K562 (cell line): ENCODE results near the gene ARF1. TPM values are rescaled to one million over a fixed set of nuclear protein-coding genes. Genes with fewer than 3 reads are reported as not detected.

Experiments used
- E2F6 ChIP-seq, 2 experiments: IDR thresholded peaks; 2 replicates each; pipeline ENCODE4 v1.6.1; 2011; ENCODE audit warnings: borderline replicate concordance in 1 of 2, control low read depth in 1 of 2, low read depth in 1 of 2, low read length in 1 of 2, mild to moderate bottlenecking in 1 of 2, mixed read lengths in 1 of 2, moderate library complexity in 1 of 2; ENCODE audit not compliant: insufficient read depth in 1 of 2, insufficient read length in 1 of 2, poor library complexity in 1 of 2, severe bottlenecking in 1 of 2; ENCODE audit errors: extremely low read depth in 1 of 2
- GTF2E2 ChIP-seq: fragments of 200-800 bp; sonication (Bioruptor generic); IDR thresholded peaks from 2 replicates; pipeline ENCODE4 v1.6.1; 2016; ENCODE audit warnings: missing genetic modification characterization, missing compliant biosample characterization
- HNRNPL ChIP-seq: fragments of 200-400 bp; formaldehyde crosslinking; IDR thresholded peaks from 2 replicates; pipeline ENCODE4 v1.6.1; 2017; ENCODE audit warnings: low read depth, mild to moderate bottlenecking, low read length
- ID3 ChIP-seq, 2 experiments: fragments of 250-450 bp in 1 of 2; fragments of 450-650 bp in 1 of 2; sonication (Bioruptor Pico) in 1 of 2; IDR thresholded peaks; 2 replicates each; pipeline versions ENCODE4 v1.6.1 to v1.8.0; 2016 to 2021; ENCODE audit warnings: mild to moderate bottlenecking in 2 of 2, moderate library complexity in 2 of 2, missing compliant biosample characterization in 1 of 2, missing genetic modification characterization in 1 of 2
- NBN ChIP-seq: fragments of 450-650 bp; IDR thresholded peaks from 2 replicates; pipeline ENCODE4 v1.6.1; 2016; ENCODE audit warnings: low read depth, mild to moderate bottlenecking
- NR2F6 ChIP-seq: fragments of 450-650 bp; formaldehyde crosslinking; IDR thresholded peaks from 2 replicates; pipeline ENCODE4 v1.4.0; 2020; ENCODE audit warnings: mild to moderate bottlenecking
- RERE ChIP-seq: sonication (generic); formaldehyde crosslinking; IDR thresholded peaks from 2 replicates; pipeline ENCODE4 v1.8.0; 2023; ENCODE audit warnings: missing genetic modification reagents, mild to moderate bottlenecking, borderline replicate concordance
- STAT5A ChIP-seq: IDR thresholded peaks from 2 replicates; pipeline ENCODE4 v1.6.1; 2012; ENCODE audit warnings: low read length, inconsistent platforms, borderline replicate concordance
- ZNF277 ChIP-seq: fragments of 250-450 bp; sonication (Bioruptor Pico); IDR thresholded peaks from 2 replicates; pipeline ENCODE4 v1.8.0; 2022; ENCODE audit warnings: inconsistent platforms, mild to moderate bottlenecking, moderate library complexity, borderline replicate concordance
- ZNF384 ChIP-seq: IDR thresholded peaks from 2 replicates; pipeline ENCODE4 v1.6.1; 2012; ENCODE audit warnings: low read depth, low read length, improper control_type of control experiment
- ZNF75A ChIP-seq: fragments of 450-650 bp; formaldehyde crosslinking; IDR thresholded peaks from 2 replicates; pipeline ENCODE4 v1.4.0; 2020; ENCODE audit warnings: mild to moderate bottlenecking
- polyA plus RNA-seq, 8 experiments: library from polyadenylated mRNA; depleted of rRNA in 4 of 8; stranded (reverse) in 5 of 8; unstranded in 3 of 8; fragments of >200 nt; fragmentation: Nextera tagmentation in 2 of 8; fragmentation: Illumina TruSeq in 1 of 8; extraction: Ambion mirVana in 2 of 8; extraction: Trizol in 1 of 8; gene quantifications; 2 replicates each; pipeline versions ENCODE4 v1.2.1 to v1.2.3, GENCODE V29; 2011 to 2014; ENCODE audit warnings: inconsistent platforms in 1 of 8, missing spikeins in 1 of 8
- total RNA-seq, 7 experiments: library from RNA; depleted of rRNA in 6 of 7; stranded (reverse); fragments of >200 nt in 6 of 7; fragmentation: Illumina TruSeq in 2 of 7; extraction: Trizol in 2 of 7; gene quantifications; 2 replicates each; pipeline versions ENCODE4 v1.2.1 to v1.2.3, GENCODE V29; 2011 to 2021; ENCODE audit warnings: low replicate concordance in 1 of 7
- TF ChIP-seq, protein P1 (sequence below): fragments of 250-450 bp; sonication (Bioruptor Pico); IDR thresholded peaks from 2 replicates; pipeline ENCODE4 v1.5.1; 2021; ENCODE audit warnings: mild to moderate bottlenecking

The ARF1 gene
- total and polyA plus RNA-seq, 9 of the 15 experiments (the other 6 are each of a cell fraction or from before 2014, with no cell fraction given) = 69.8 to 593 (median 325) TPM

- TF ChIP-seq RERE (CRISPR knock-in tag) (no peak), ZNF384 (no peak), NR2F6 (no peak), STAT5A (no peak), ID3 (CRISPR knock-in tag; IDR thresholded peaks at IDR 0.05) (no peak), ID3 (tag; IDR thresholded peaks at IDR 0.05) (peak; percentile 33; the same call in 1 of the 2 replicates), ZNF75A (CRISPR knock-in tag) (no peak), HNRNPL (no peak), E2F6 (IDR thresholded peaks at IDR 0.05; ENCODE audit: borderline replicate concordance in 1 of 2, extremely low read depth in 1 of 2, insufficient read depth in 1 of 2, insufficient read length in 1 of 2, low read depth in 1 of 2, low read length in 1 of 2, poor library complexity in 1 of 2, severe bottlenecking in 1 of 2) (no peak), ZNF277 (CRISPR knock-in tag) (no peak), GTF2E2 (tag) (no peak), NBN (no peak)
- TF ChIP-seq, protein P1, sequence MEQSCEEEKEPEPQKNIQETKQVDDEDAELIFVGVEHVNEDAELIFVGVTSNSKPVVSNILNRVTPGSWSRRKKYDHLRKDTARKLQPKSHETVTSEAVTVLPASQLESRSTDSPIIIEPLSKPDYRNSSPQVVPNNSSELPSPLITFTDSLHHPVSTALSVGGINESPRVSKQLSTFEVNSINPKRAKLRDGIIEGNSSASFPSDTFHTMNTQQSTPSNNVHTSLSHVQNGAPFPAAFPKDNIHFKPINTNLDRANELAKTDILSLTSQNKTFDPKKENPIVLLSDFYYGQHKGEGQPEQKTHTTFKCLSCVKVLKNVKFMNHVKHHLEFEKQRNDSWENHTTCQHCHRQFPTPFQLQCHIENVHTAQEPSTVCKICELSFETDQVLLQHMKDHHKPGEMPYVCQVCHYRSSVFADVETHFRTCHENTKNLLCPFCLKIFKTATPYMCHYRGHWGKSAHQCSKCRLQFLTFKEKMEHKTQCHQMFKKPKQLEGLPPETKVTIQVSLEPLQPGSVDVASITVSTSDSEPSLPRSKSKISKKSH (CRISPR knock-in tag) = no peak
These were observed 27.5 kb downstream of the ARF1 start (continued) for GRCh38 chr1:228109962-228110488.
